ENCODE results near the gene CTNNA2.

CTNNA2 gene

GRCh38 chr2:80333886-80334285 is 821.0 kb downstream of the CTNNA2 start:
- no peak for DNase-seq (ENCODE audit: low spot score)

- DNase-seq (ENCODE audit: low spot score) = no peak
These were observed 822.6 kb downstream of the CTNNA2 start for GRCh38 chr2:80335411-80335810.

DNA sequence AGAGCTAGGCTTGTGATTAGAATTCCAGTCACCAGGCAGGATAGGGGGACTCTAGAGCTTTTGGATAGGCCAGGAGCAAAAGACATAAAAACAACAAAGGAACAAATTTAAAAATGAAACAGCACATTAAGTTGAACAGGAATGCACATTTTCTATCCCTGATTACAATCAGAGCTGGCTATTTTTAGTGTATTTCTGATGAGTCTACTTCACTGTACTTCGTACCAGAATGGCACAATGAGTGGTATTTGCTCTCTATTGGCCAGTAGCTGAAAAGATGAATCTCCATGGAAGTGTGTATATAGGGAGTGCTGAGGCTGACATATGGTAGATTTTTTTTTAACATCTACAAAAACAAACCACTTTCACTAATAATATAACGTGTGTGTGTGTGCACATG is 825.9 kb downstream of the CTNNA2 start:
- no peak for DNase-seq (ENCODE audit: low spot score)

- DNase-seq (ENCODE audit: low spot score) = no peak
These were observed 827.2 kb downstream of the CTNNA2 start for GRCh38 chr2:80340022-80340421.

GRCh38 chr2:80348078-80348477 is 835.2 kb downstream of the CTNNA2 start:
- no peak for DNase-seq (ENCODE audit: low spot score)

DNA sequence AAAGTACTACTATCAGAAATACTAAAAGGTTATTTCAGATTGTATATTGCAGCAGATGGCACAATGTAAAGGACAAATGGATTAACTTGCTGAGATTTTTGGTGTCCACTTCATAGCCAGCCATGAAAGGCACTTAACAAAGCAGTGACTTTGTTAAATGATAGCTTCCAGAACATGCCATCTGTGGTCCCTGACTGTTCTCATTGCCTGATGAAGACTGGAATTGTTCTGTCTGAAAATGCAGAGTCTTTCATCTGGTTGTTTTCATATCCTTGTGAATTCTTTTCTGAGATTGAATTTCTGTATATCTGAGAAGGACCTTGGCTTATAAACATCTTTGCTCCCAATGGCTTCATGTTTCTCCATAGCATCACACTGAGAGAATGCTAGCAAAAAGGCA is 836.1 kb downstream of the CTNNA2 start:
- no peak for DNase-seq (ENCODE audit: low spot score)

DNA sequence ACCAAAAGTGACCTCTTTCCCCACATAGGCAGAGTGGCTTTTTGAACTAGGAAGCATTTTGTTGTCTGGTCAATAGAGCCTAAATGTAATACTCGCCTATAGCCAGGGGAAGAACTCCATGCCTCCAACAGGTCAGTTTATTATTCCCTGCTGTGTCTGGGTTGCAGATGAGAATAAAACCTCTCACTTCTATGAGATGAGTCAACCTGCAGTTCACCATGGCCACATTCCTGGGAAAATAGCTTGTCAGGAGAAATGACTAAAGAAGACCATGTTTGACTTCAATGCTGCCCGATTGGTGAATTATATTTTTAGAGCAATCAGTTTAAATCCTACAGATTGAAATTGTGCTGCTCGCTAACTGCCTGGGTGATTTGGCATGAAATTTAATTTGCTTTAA is 838.4 kb downstream of the CTNNA2 start:
- no peak for DNase-seq (ENCODE audit: low spot score)

- DNase-seq (ENCODE audit: low spot score) = no peak
These were observed 842.0 kb downstream of the CTNNA2 start for GRCh38 chr2:80354858-80355257.

DNA sequence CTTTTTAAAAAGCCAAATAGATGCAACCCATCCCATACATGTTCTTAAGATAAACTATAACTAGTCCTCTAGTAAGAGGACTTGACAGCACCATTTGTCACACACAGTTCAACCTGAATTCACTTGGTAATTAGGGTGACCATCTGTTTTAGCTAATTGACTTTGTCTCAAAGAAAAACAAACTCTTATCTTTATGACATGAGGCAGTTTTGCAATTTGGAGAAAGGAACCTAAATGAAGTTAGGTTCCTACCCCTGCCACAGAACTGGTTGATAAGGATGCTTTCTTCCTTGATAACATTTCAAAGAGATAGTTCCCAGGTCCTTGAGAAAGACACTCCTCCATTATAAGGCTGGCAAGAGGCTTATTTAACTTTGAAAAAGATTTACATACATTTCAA is 849.1 kb downstream of the CTNNA2 start:
- DNase-seq (ENCODE audit: low spot score) = no peak

- no peak for DNase-seq (ENCODE audit: low spot score)
These were observed 850.5 kb downstream of the CTNNA2 start for GRCh38 chr2:80363330-80363729.

DNA sequence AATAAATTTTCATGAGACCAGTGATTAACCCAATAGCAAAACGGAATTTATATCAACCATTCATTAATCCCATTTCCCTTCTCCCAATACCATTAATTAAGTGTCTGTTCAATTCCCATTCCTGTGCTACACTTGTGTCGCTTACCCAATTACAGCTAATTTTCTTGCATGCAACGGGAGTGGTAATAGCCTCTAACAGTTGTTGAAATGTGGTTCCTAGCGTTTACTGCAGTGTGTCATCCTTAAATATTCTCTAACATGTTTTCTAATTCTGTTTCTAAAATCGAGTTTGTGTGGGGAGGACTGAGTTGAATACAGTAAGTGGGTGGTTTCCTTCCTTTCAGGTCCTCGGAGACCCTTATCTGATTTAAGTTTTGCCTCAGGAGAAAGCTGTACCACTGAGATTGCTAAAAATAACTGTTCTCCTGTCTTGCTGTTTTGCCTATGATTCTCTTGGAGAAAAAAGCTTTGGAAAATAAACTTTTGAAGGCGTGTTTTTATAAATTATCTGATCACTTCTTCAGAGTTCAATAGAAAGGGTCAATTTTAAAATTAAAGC is 851.0 kb downstream of the CTNNA2 start:
- DNase-seq (ENCODE audit: low spot score) = no peak

DNA sequence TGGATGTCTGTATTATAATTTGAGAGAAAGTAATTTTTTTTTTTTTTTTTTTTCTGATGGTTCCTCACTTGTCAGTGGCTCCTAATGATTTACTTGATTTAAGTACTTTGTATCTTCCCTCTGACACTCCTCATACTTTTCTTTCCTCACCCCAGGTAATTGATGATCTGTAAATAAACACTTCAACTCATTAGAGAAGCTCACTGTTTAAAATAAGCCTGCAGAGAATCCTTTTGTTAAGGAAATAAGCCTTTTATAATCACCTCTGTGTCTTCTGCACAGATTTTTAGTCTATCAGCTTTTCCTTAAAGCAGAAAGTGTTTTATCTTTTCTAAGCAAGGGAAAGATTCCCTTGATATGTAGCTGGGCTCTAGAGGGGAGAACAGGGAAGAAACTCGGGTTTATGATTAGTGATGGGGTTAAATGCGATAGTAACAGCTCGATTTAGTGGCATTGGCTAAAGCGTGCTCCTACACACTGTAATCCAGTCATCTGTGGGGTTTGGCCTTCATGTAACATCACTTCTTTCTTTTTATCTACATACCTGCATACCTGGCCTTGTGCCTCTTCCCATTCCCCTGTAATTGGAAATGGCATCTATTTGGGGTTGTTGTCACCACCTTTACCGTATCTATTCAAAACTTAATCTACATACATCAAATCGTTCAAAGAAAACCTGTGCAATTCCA is 851.8 kb downstream of the CTNNA2 start:
- no peak for DNase-seq (ENCODE audit: low spot score)

- DNase-seq (ENCODE audit: low spot score) = no peak
These were observed 852.9 kb downstream of the CTNNA2 start for GRCh38 chr2:80365762-80366161.

GRCh38 chr2:80370375-80371009 is 857.6 kb downstream of the CTNNA2 start:
- DNase-seq (ENCODE audit: low spot score) = no peak

DNA sequence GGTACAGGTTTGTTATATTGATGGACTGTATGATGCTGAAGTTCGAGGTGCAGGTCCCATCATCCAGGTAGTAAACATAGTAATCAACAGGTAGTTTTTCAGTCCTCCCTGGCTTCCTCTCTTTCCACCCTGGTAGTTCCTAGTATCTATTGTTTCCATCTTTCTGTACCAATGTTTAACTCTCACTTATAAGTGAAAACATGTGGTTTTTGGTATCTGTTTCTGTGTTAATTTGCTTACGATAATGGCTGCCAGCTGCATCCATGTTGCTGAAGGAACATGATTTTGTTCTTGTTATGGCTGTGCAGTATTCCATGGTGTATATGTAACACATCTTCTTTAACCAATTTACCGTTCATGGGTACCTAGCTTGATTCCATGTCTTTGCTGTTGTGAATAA is 861.3 kb downstream of the CTNNA2 start:
- no peak for DNase-seq (ENCODE audit: low spot score)

DNA sequence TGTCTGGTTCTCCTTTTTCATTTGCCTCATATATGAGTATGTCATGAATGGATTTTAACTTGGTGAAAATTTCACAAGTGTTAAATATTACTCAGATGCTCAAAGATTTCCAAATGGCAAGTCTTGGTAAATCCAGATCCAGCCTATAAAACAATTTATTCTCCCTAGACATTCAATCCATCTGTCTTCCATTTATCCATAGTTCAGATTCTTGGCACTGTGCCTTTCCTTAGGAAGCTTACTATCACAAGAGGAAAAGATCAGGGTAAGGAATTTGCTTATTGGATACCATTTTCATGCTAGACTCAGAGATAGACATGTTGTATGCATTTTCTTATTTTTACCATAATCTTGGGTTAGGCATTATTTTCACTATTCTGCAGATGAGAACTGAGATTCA is 864.2 kb downstream of the CTNNA2 start:
- no peak for DNase-seq (ENCODE audit: low spot score)

DNA sequence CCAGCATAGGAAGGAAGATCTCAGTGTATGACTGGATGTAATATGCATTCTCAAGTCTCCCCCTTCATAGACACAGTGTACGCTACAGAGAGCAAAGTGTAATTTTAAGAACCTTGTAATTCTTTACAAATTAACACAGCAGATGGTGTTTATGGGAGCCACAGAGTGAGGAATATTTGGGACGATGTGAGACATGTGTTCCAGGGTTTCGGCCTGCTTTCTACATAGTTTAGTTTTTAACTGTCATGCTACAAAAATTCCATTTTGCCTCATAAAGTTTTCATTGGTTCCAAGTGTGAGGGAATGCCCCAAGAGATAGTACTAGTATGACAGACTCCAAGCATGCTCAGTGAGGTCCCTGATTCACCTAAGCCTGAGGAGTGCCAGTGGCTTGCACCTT is 867.9 kb downstream of the CTNNA2 start:
- no peak for DNase-seq (ENCODE audit: low spot score)

GRCh38 chr2:80381666-80382065 is 868.8 kb downstream of the CTNNA2 start:
- no peak for DNase-seq (ENCODE audit: low spot score)

GRCh38 chr2:80392441-80392840 is 879.6 kb downstream of the CTNNA2 start:
- DNase-seq (ENCODE audit: low spot score) = no peak

DNA sequence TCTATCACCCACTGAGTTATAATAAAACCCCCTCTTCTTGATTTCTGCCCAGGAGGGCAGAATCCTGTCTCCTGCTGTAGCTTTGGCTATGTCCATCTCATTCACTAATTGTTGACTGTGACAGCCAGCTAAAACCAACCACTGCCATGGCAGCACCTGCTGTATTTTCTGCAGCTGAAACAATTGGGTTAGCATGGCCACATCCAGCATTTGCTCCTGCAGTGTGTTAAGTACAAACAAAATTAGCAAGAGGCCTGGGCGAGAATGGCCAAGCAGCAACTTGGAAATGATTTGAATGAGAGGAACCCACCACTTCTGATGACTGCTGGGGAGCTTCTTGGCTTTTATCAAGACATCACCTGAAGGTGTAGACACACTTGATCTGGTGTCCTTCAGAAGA is 881.1 kb downstream of the CTNNA2 start:
- no peak for DNase-seq (ENCODE audit: low spot score)

GRCh38 chr2:80395251-80395650 is 882.4 kb downstream of the CTNNA2 start:
- no peak for DNase-seq (ENCODE audit: low spot score)

- DNase-seq (ENCODE audit: low spot score) = no peak
These were observed 883.4 kb downstream of the CTNNA2 start for GRCh38 chr2:80396276-80396675.

DNA sequence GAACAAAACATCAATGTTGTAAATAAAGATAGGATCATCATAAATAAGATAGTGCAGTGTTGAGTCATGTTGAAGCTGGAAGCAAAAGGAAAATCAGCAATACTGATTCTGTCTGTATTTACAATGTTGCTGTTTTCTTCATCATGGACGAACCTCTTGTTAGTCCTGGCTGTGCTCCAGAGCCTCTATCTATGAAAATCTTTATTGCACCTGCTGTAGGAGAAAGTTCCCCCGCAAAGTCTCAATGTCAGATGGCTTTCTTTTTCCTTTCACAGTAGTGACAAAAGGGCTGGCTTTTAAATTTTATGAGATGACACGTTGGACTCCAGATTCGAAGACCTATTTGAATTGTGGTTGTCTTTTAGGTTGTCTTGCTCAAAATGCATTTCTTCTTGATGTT is 890.2 kb downstream of the CTNNA2 start:
- no peak for DNase-seq (ENCODE audit: low spot score)

- no peak for DNase-seq (ENCODE audit: low spot score)
These were observed 894.5 kb downstream of the CTNNA2 start for GRCh38 chr2:80407377-80407776.

All from ecto neural progenitor cell (in vitro differentiated cells).